Lung microvascular endothelial cell (primary cell): ENCODE results near the gene RGPD3. TPM values are rescaled to one million over a fixed set of nuclear protein-coding genes. Genes with fewer than 3 reads are reported as not detected.

Experiments
- DNase-seq, 2 donors: peaks; one replicate each; pipeline versions ENCODE4 v3.0.0 to v3.0.0-alpha.2; 2010; ENCODE audit warnings: low read depth in 2 of 2
- total RNA-seq: library from RNA; depleted of rRNA; stranded (reverse); fragments of >200 nt; gene quantifications from 2 replicates; pipeline ENCODE4 v1.2.1, GENCODE V29; 2014

The RGPD3 gene
- total RNA-seq, 1 donor from 2014 or later = under 0.01 TPM

DNA sequence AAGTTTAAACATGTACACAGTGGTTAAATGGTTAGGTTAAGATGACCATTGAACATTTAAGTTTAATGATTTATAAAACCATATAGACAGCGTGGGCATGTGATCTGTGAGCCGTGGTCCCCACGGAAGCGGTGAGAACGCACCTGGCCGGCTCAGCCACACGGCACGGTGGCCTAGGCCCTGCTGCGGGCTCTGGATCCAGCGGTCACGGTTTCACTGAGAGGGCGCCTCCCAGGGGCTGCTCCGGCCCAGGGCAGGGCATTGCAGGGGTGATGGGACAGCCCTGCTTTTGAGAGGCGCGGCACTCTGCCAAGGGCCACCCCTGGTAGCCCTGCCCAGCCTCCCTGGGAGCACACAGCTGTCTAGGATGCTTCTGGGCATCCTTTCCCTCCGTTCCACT lies 124.9 kb downstream of the RGPD3 start:
- DNase-seq = no peak

- DNase-seq = no peak
Observed at GRCh38 chr2:106342831-106343251, 125.4 kb downstream of the RGPD3 start.

DNA sequence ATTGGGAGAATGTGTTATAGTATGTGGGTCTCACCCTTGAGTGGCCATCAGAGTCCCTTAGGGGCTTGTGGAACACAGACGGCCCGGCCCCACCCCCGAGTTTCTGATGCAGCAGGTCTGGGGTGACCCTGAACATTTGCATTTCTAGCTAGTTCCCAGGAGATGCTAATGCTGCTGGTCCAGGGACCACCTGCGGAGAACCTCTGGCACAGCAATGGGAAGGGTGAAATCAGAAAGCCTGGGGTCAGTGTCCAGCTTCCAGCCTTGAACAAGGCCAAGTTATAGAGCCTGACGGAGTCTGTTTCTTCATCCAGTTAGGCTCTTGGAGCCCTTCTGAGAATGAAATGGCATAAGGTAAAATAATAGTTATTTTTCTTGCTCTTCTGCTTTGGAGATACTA lies 126.5 kb downstream of the RGPD3 start:
- DNase-seq = no peak

Other genes starting within 250 kb of the RGPD3 start
- gene CD8B2, start 19.0 kb upstream of the RGPD3 start, total RNA-seq = not detected in 2 replicates